GM12878 (cell line): ENCODE measurements around the gene PPP1CA. TPM values are rescaled to one million over a fixed set of nuclear protein-coding genes. Genes with fewer than 3 reads are reported as not detected.

Source experiments
- BCLAF1 ChIP-seq: fragments of 450-650 bp; IDR thresholded peaks from 2 replicates; pipeline ENCODE4 v1.6.1; 2017; ENCODE audit warnings: antibody characterized with exemption, mild to moderate bottlenecking, moderate library complexity
- CEBPZ ChIP-seq: fragments of 150-350 bp; IDR thresholded peaks from 2 replicates; pipeline ENCODE4 v1.6.1; 2016; ENCODE audit warnings: low read depth, low read length
- E2F8 ChIP-seq: fragments of 450-650 bp; IDR thresholded peaks from 2 replicates; pipeline ENCODE4 v1.6.1; 2018; ENCODE audit warnings: mild to moderate bottlenecking, low read depth, moderate library complexity; ENCODE audit not compliant: partially characterized antibody
- EGR1 ChIP-seq, 2 experiments: IDR thresholded peaks; 1 replicate in 1 of 2; 2 replicates in 1 of 2; pipeline ENCODE4 v1.6.1; 2011 to 2012; ENCODE audit warnings: low read depth in 2 of 2, low read length in 2 of 2, borderline replicate concordance in 1 of 2, mild to moderate bottlenecking in 1 of 2, moderate library complexity in 1 of 2
- FOXK2 ChIP-seq: fragments of 450-650 bp; IDR thresholded peaks from 2 replicates; pipeline ENCODE4 v1.6.1; 2017; ENCODE audit warnings: mild to moderate bottlenecking, moderate library complexity
- HCFC1 ChIP-seq: fragments of 150-350 bp; IDR thresholded peaks from 2 replicates; pipeline ENCODE4 v1.6.1; 2014; ENCODE audit warnings: low read length
- MTA2 ChIP-seq: fragments of 450-650 bp; IDR thresholded peaks from 2 replicates; pipeline ENCODE4 v1.6.1; 2016; ENCODE audit warnings: low read depth, mild to moderate bottlenecking, moderate library complexity
- NR2F1 ChIP-seq: fragments of 450-650 bp; conservative IDR thresholded peaks from 2 replicates; pipeline ENCODE4 v1.6.1; 2017; ENCODE audit warnings: mild to moderate bottlenecking
- PAX5 ChIP-seq: IDR thresholded peaks from 2 replicates; pipeline ENCODE4 v1.6.1; 2011; ENCODE audit warnings: low read depth, low read length, borderline replicate concordance
- RELA ChIP-seq: fragments of 450-650 bp; IDR thresholded peaks from 2 replicates; pipeline ENCODE4 v1.8.0; 2014; ENCODE audit warnings: borderline replicate concordance; ENCODE audit not compliant: partially characterized antibody
- SMAD1 ChIP-seq: fragments of 450-650 bp; IDR thresholded peaks from 2 replicates; pipeline ENCODE4 v1.6.1; 2018; ENCODE audit warnings: mild to moderate bottlenecking, low read depth; ENCODE audit not compliant: partially characterized antibody
- SMC3 ChIP-seq: IDR thresholded peaks from 2 replicates; pipeline ENCODE4 v1.6.1; 2011; ENCODE audit warnings: low read length, improper control_type of control experiment, borderline replicate concordance
- ZNF274 ChIP-seq: IDR thresholded peaks from one replicate; pipeline ENCODE4 v1.8.0; 2011; ENCODE audit not compliant: insufficient read length, insufficient read depth
- ZZZ3 ChIP-seq: IDR thresholded peaks from 2 replicates; pipeline ENCODE4 v1.6.1; 2011; ENCODE audit warnings: low read depth; ENCODE audit not compliant: control insufficient read depth, insufficient read length
- polyA plus RNA-seq, 11 experiments: library from polyadenylated mRNA; depleted of rRNA in 4 of 11; unstranded in 6 of 11; stranded (reverse) in 5 of 11; fragments of >200 nt; fragmentation: Nextera tagmentation in 4 of 11; fragmentation: Illumina TruSeq in 1 of 11; extraction: Ambion mirVana in 4 of 11; extraction: Trizol in 1 of 11; gene quantifications; 1 replicate in 1 of 11; 2 replicates in 10 of 11; pipeline versions ENCODE4 v1.2.1 to v1.2.3, GENCODE V29; 2011 to 2016; ENCODE audit warnings: inconsistent platforms in 2 of 11, missing spikeins in 2 of 11, low read depth in 1 of 11
- total RNA-seq, 4 experiments: library from RNA; depleted of rRNA in 3 of 4; stranded (reverse); fragments of >200 nt in 3 of 4; fragmentation: Illumina TruSeq in 1 of 4; extraction: Trizol in 1 of 4; gene quantifications; 2 replicates each; pipeline versions ENCODE4 v1.2.1 to v1.2.3, GENCODE V29; 2013 to 2021

PPP1CA gene
- total and polyA plus RNA-seq, 10 of the 15 experiments (the other 5 are each of a cell fraction or from before 2014, with no cell fraction given), result 26.4 to 458 (median 240) TPM

- TF ChIP-seq E2F8, result peak; percentile 47
- no peak for TF ChIP-seq BCLAF1
- no peak for TF ChIP-seq ZZZ3
- peak; percentile 99 for TF ChIP-seq RELA
- TF ChIP-seq CEBPZ, result no peak
- TF ChIP-seq PAX5, result no peak
- TF ChIP-seq SMAD1, result no peak
- peak; percentile 22 for TF ChIP-seq SMC3
- no peak for TF ChIP-seq MTA2
- peak; percentile 50; the same call in 1 of the 2 replicates for TF ChIP-seq FOXK2
- peak; percentile 57 for TF ChIP-seq HCFC1
- TF ChIP-seq NR2F1, result peak; percentile 94
- TF ChIP-seq EGR1 (IDR thresholded peaks at IDR 0.05; ENCODE audit: borderline replicate concordance in 1 of 2, low read depth in 2 of 2, low read length in 2 of 2), result peak; percentile 42 to 68
- TF ChIP-seq ZNF274, result no peak
- TF ChIP-seq, all 136 proteins: peak for 52
Measured at GRCh38 chr11:67391304-67392182, 10.1 kb downstream of the PPP1CA start, which contains the start of gene RAD9A (continued).
